Hepatocyte (in vitro differentiated cells): Measurements from ENCODE around the gene ZNF101. TPM values are rescaled to one million over a fixed set of nuclear protein-coding genes. Genes with fewer than 3 reads are reported as not detected.

Experiments used
- DNase-seq: peaks from one replicate; pipeline ENCODE4 v3.0.0-alpha.2; 2016; ENCODE audit warnings: low spot score
- H2AFZ ChIP-seq: fragments of 200-600 bp; sonication (generic); 2 replicates; pipeline ENCODE4 v1.6.0; 2016; ENCODE audit warnings: antibody characterized with exemption, mild to moderate bottlenecking
- H3K27ac ChIP-seq: fragments of 200-600 bp; sonication (generic); 2 replicates; pipeline ENCODE4 v1.5.1; 2016; ENCODE audit warnings: mild to moderate bottlenecking
- H3K27me3 ChIP-seq: fragments of 200-600 bp; sonication (generic); 2 replicates; pipeline ENCODE4 v1.6.1; 2016
- H3K36me3 ChIP-seq: fragments of 200-600 bp; sonication (generic); replicated peaks from 2 replicates; pipeline ENCODE4 v1.5.1; 2016; ENCODE audit warnings: low read depth; ENCODE audit not compliant: insufficient read depth
- H3K4me1 ChIP-seq: fragments of 200-600 bp; sonication (generic); 2 replicates; pipeline ENCODE4 v1.5.1; 2016; ENCODE audit warnings: mild to moderate bottlenecking, moderate library complexity; ENCODE audit not compliant: insufficient read depth
- H3K4me2 ChIP-seq: fragments of 200-600 bp; sonication (generic); 2 replicates; pipeline ENCODE4 v1.6.0; 2016
- H3K4me3 ChIP-seq: fragments of 200-600 bp; sonication (generic); 2 replicates; pipeline ENCODE4 v1.5.1; 2016; ENCODE audit warnings: mild to moderate bottlenecking
- H3K79me2 ChIP-seq: fragments of 200-600 bp; sonication (generic); 2 replicates; pipeline ENCODE4 v1.6.0; 2017; ENCODE audit warnings: mild to moderate bottlenecking
- H3K9me2 ChIP-seq: fragments of 200-600 bp; sonication (generic); replicated peaks from 2 replicates; pipeline ENCODE4 v1.6.0; 2017; ENCODE audit warnings: mild to moderate bottlenecking; ENCODE audit not compliant: insufficient read depth
- H3K9me3 ChIP-seq: fragments of 200-600 bp; sonication (generic); 2 replicates; pipeline ENCODE4 v1.5.1; 2016; ENCODE audit warnings: low read depth, mild to moderate bottlenecking
- H4K20me1 ChIP-seq: fragments of 200-600 bp; sonication (generic); 2 replicates; pipeline ENCODE4 v1.6.0; 2016; ENCODE audit warnings: mild to moderate bottlenecking; ENCODE audit not compliant: insufficient read depth, poor library complexity, severe bottlenecking
- CTCF ChIP-seq: fragments of 200-600 bp; sonication (generic); IDR thresholded peaks from 2 replicates; pipeline ENCODE4 v1.5.1; 2016; ENCODE audit warnings: antibody characterized with exemption, mild to moderate bottlenecking; ENCODE audit not compliant: poor library complexity
- EZH2 ChIP-seq: fragments of 200-600 bp; sonication (generic); IDR thresholded peaks from 2 replicates; pipeline ENCODE4 v1.6.1; 2016; ENCODE audit warnings: antibody characterized with exemption, mild to moderate bottlenecking, borderline replicate concordance
- EZH2phosphoT487 ChIP-seq: fragments of 200-600 bp; sonication (generic); IDR thresholded peaks from one replicate; pipeline ENCODE4 v1.6.1; 2018; ENCODE audit warnings: antibody characterized with exemption, mild to moderate bottlenecking, low read depth, moderate library complexity; ENCODE audit not compliant: unreplicated experiment, severe bottlenecking
- WGBS: methylation state at CpG from one replicate; pipeline ENCODE4 v1.1.6; 2016; ENCODE audit warnings: low lambda C conversion rate; ENCODE audit errors: missing lambda C conversion rate; 5-methylcytosine and 5-hydroxymethylcytosine counted together
- polyA plus RNA-seq: library from polyadenylated mRNA; unstranded; fragments of >200 nt; fragmentation: Nextera tagmentation; extraction: Ambion mirVana; gene quantifications from 2 replicates; pipeline ENCODE4 v1.2.1, GENCODE V29; 2016
- total RNA-seq: library from RNA; depleted of rRNA; stranded (reverse); fragments of >200 nt; gene quantifications from 2 replicates; pipeline ENCODE4 v1.2.3, GENCODE V29; 2014

The ZNF101 gene
- total and polyA plus RNA-seq, 2 experiments from 2014 or later, result 3.6 to 5.9 TPM

- no peaks in the 10 kb centered on the region for H3K79me2 ChIP-seq
- H3K9me3 ChIP-seq, result no peaks in the 10 kb centered on the region
- WGBS, result 93% methylated on average over 12 of the region's 17 CpGs
- peaks cover 4% of the 10 kb centered on the region for H3K4me1 ChIP-seq
- no peak for DNase-seq
- H3K9me2 ChIP-seq, result no peaks in the 10 kb centered on the region
- no peak overlapping the region for H3K27ac ChIP-seq
- H4K20me1 ChIP-seq, result no peaks in the 10 kb centered on the region
- H3K36me3 ChIP-seq, result no peaks in the 10 kb centered on the region
- H3K4me2 ChIP-seq, result no peak overlapping the region
- H3K27me3 ChIP-seq, result no peaks in the 10 kb centered on the region
- H2AFZ ChIP-seq, result no peak overlapping the region
- TF ChIP-seq EZH2phosphoT487 (no peak), CTCF (no peak), EZH2 (no peak)
- no peak overlapping the region for H3K4me3 ChIP-seq
Measured at GRCh38 chr19:19645233-19645870, 23.3 kb upstream of the ZNF101 start.

- Histone ChIP-seq H3K9me3 (no peaks in the 10 kb centered on the region), H3K4me3 (no peak overlapping the region), H3K79me2 (no peaks in the 10 kb centered on the region), H3K4me2 (no peak overlapping the region), H3K9me2 (no peaks in the 10 kb centered on the region), H3K27me3 (no peaks in the 10 kb centered on the region), H2AFZ (no peak overlapping the region), H3K36me3 (no peaks in the 10 kb centered on the region), H4K20me1 (no peaks in the 10 kb centered on the region), H3K4me1 (peaks cover 4% of the 10 kb centered on the region), H3K27ac (no peak overlapping the region)
- TF ChIP-seq EZH2 (no peak), EZH2phosphoT487 (no peak), CTCF (no peak)
- no peak for DNase-seq
- 96% methylated on average over 22 of the region's 29 CpGs for WGBS
Measured at GRCh38 chr19:19647037-19647835, 21.4 kb upstream of the ZNF101 start.

- no peaks in the 10 kb centered on the region for H3K9me3 ChIP-seq
- no peaks in the 10 kb centered on the region for H4K20me1 ChIP-seq
- H2AFZ ChIP-seq, result no peak overlapping the region
- DNase-seq, result no peak
- H3K4me3 ChIP-seq, result no peak overlapping the region
- H3K36me3 ChIP-seq, result no peaks in the 10 kb centered on the region
- no peaks in the 10 kb centered on the region for H3K27me3 ChIP-seq
- H3K4me2 ChIP-seq, result no peak overlapping the region
- no peak overlapping the region for H3K27ac ChIP-seq
- 95% methylated on average over 6 of the region's 6 CpGs for WGBS
- H3K4me1 ChIP-seq, result peaks cover under 1% of the 10 kb centered on the region
- no peaks in the 10 kb centered on the region for H3K79me2 ChIP-seq
- no peak for TF ChIP-seq EZH2phosphoT487
- TF ChIP-seq CTCF, result no peak
- no peak for TF ChIP-seq EZH2
- no peaks in the 10 kb centered on the region for H3K9me2 ChIP-seq
Measured at GRCh38 chr19:19649155-19649554, 19.5 kb upstream of the ZNF101 start.
